KMS-11 (cell line): ENCODE measurements around the gene MAMDC2.

Experiments
- H2AFZ ChIP-seq: fragments of 200-600 bp; sonication (generic); 2 replicates; pipeline ENCODE4 v1.6.1; 2016; ENCODE audit warnings: antibody characterized with exemption, mixed run types, low read depth
- H3K27ac ChIP-seq: fragments of 200-600 bp; sonication (generic); 2 replicates; pipeline ENCODE4 v1.6.1; 2016; ENCODE audit warnings: mild to moderate bottlenecking, mixed run types
- H3K27me3 ChIP-seq: fragments of 200-600 bp; sonication (generic); 2 replicates; pipeline ENCODE4 v1.6.1; 2017; ENCODE audit warnings: mild to moderate bottlenecking, low read depth, mixed run types, moderate library complexity; ENCODE audit not compliant: insufficient read depth
- H3K36me3 ChIP-seq: fragments of 200-600 bp; sonication (generic); 2 replicates; pipeline ENCODE4 v1.6.1; 2017; ENCODE audit warnings: mild to moderate bottlenecking, mixed run types; ENCODE audit not compliant: insufficient read depth
- H3K4me1 ChIP-seq: fragments of 200-600 bp; sonication (generic); 2 replicates; pipeline ENCODE4 v1.6.1; 2016; ENCODE audit warnings: mild to moderate bottlenecking, low read depth, mixed run types; ENCODE audit not compliant: poor library complexity, severe bottlenecking
- H3K4me2 ChIP-seq: fragments of 200-600 bp; sonication (generic); 2 replicates; pipeline ENCODE4 v1.7.0; 2016; ENCODE audit warnings: mild to moderate bottlenecking, mixed run types
- H3K4me3 ChIP-seq: fragments of 200-600 bp; sonication (generic); IDR thresholded peaks from 2 replicates; pipeline ENCODE4 v1.6.1; 2017; ENCODE audit warnings: low read depth, low read length, mixed read lengths; ENCODE audit not compliant: insufficient read depth
- H3K79me2 ChIP-seq: fragments of 200-600 bp; sonication (generic); 2 replicates; pipeline ENCODE4 v1.6.1; 2016; ENCODE audit warnings: low read depth, mixed run types; ENCODE audit not compliant: insufficient read depth
- H3K9ac ChIP-seq: fragments of 200-600 bp; sonication (generic); 2 replicates; pipeline ENCODE4 v1.6.1; 2016; ENCODE audit warnings: mild to moderate bottlenecking, mixed run types
- H4K20me1 ChIP-seq: fragments of 200-600 bp; sonication (generic); 2 replicates; pipeline ENCODE4 v1.6.1; 2016; ENCODE audit warnings: mild to moderate bottlenecking, mixed run types; ENCODE audit not compliant: insufficient read depth
- TF ChIP-seq, protein P1 (sequence below): fragments of 200-600 bp; sonication (generic); conservative IDR thresholded peaks from 2 replicates; pipeline ENCODE4 v1.6.1; 2017; ENCODE audit warnings: low read depth, mild to moderate bottlenecking, antibody characterized with exemption, low read length, moderate library complexity, mixed read lengths

The MAMDC2 gene

GRCh38 chr9:69999315-69999714, 44.3 kb upstream of the MAMDC2 start:
- Histone ChIP-seq H3K4me2 (no peak overlapping the region), H4K20me1 (no peaks in the 10 kb centered on the region), H3K79me2 (no peaks in the 10 kb centered on the region), H2AFZ (no peak overlapping the region), H3K36me3 (no peaks in the 10 kb centered on the region), H3K4me1 (no peaks in the 10 kb centered on the region), H3K9ac (no peak overlapping the region), H3K27me3 (no peaks in the 10 kb centered on the region), H3K4me3 (no peak overlapping the region), H3K27ac (no peak overlapping the region)
- TF ChIP-seq, protein P1, sequence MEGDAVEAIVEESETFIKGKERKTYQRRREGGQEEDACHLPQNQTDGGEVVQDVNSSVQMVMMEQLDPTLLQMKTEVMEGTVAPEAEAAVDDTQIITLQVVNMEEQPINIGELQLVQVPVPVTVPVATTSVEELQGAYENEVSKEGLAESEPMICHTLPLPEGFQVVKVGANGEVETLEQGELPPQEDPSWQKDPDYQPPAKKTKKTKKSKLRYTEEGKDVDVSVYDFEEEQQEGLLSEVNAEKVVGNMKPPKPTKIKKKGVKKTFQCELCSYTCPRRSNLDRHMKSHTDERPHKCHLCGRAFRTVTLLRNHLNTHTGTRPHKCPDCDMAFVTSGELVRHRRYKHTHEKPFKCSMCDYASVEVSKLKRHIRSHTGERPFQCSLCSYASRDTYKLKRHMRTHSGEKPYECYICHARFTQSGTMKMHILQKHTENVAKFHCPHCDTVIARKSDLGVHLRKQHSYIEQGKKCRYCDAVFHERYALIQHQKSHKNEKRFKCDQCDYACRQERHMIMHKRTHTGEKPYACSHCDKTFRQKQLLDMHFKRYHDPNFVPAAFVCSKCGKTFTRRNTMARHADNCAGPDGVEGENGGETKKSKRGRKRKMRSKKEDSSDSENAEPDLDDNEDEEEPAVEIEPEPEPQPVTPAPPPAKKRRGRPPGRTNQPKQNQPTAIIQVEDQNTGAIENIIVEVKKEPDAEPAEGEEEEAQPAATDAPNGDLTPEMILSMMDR: no peak

DNA sequence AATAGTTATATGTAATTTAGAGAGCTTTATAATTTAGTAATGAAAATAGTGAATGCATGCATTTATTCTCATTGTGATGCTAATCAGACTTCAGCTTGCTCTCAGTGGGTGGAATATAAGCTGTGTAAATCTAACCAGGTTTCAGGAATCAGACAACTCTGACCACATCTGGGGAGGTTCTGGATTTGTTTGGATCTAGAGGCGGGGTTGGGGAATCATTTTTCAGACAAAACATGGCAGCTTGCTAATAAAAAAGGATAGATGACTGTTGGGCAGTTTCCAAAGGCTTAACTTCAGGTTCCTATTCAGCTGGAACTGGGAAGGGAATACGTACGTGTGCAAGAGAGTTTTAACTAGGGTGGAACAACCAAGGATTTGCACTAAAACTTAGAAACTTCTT, 43.2 kb upstream of the MAMDC2 start:
- no peak overlapping the region for H3K9ac ChIP-seq
- no peaks in the 10 kb centered on the region for H3K79me2 ChIP-seq
- H3K36me3 ChIP-seq: no peaks in the 10 kb centered on the region
- no peaks in the 10 kb centered on the region for H3K4me1 ChIP-seq
- no peak overlapping the region for H3K4me3 ChIP-seq
- no peak overlapping the region for H3K27ac ChIP-seq
- TF ChIP-seq, protein P1: no peak
- H2AFZ ChIP-seq: no peak overlapping the region
- no peak overlapping the region for H3K4me2 ChIP-seq
- H3K27me3 ChIP-seq: no peaks in the 10 kb centered on the region
- H4K20me1 ChIP-seq: no peaks in the 10 kb centered on the region

DNA sequence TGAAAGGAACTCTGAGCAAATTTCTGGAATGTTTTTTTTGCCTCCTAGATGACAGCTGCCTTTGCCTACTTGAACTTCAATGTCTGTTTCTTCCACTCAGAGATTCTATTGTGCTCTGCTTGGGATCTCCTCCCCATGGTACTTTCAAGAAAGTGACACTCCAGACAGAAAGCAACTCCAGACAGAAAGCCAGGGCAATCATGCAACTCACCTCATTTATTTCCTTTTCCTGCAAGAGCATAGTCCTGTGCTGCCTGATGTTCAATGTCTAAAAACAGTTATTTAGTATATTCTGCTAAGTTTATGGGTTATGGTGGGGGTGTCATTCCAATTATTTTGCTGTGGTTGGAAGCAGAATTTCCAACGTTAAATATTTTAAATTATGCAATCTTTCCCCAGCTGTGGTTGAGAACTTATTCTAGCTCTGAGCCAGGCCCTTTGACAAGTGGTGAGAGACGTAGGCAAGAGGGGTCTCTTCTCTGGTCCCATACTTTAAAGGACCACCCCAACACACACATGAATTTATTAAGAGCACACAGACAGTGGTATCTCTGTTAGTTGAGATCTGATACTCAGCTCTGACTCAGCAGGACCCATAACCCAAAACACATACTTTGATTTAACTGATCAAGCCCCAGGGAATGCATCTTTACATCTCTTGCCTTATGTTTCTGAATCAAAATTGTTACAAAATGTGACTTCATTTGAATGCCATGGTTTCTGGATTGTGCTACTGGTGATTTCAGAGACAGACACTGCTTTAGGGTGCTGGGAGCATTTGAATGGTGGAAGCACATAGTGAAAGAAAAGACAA, 39.5 kb upstream of the MAMDC2 start:
- TF ChIP-seq, protein P1: no peak
- no peak overlapping the region for H3K27ac ChIP-seq
- no peaks in the 10 kb centered on the region for H3K79me2 ChIP-seq
- no peaks in the 10 kb centered on the region for H3K36me3 ChIP-seq
- H3K9ac ChIP-seq: no peak overlapping the region
- no peaks in the 10 kb centered on the region for H3K27me3 ChIP-seq
- no peaks in the 10 kb centered on the region for H3K4me1 ChIP-seq
- no peak overlapping the region for H3K4me2 ChIP-seq
- no peak overlapping the region for H3K4me3 ChIP-seq
- H4K20me1 ChIP-seq: no peaks in the 10 kb centered on the region
- no peak overlapping the region for H2AFZ ChIP-seq

DNA sequence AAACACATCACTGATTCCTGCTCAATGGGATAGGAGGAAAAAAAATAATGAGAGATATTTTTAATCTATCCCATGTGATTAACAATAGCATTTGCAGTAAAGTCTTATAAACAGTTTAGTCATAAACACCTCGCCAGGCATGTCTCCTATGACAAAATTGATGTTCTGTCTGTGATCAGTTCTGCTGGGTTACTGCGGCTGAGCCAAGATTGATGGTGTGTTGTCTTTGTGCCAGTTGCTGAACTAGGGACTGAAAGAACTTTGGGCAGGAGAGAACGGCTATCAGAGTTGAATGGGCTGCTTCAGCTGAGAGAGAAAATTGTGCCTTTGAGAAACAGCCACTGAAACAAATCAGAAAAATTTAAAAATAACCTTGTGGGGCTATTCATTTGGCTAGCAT, 37.3 kb upstream of the MAMDC2 start:
- H3K36me3 ChIP-seq: no peaks in the 10 kb centered on the region
- H3K79me2 ChIP-seq: no peaks in the 10 kb centered on the region
- H3K27me3 ChIP-seq: no peaks in the 10 kb centered on the region
- no peak overlapping the region for H3K27ac ChIP-seq
- H3K4me1 ChIP-seq: no peaks in the 10 kb centered on the region
- H3K4me2 ChIP-seq: no peak overlapping the region
- H4K20me1 ChIP-seq: no peaks in the 10 kb centered on the region
- TF ChIP-seq, protein P1: no peak
- H2AFZ ChIP-seq: no peak overlapping the region
- no peak overlapping the region for H3K9ac ChIP-seq
- H3K4me3 ChIP-seq: no peak overlapping the region
